Esophagus squamous epithelium (tissue), 4 donors: Measurements from ENCODE around the gene PDZD8.

ENCODE experiments used
- CTCF ChIP-seq, 6 experiments: fragments of 450-650 bp in 4 of 6; fragments of 200-600 bp in 2 of 6; sonication (generic) in 2 of 6; IDR thresholded peaks; one replicate each; pipeline ENCODE4 v1.5.1; 2016 to 2019; ENCODE audit warnings: antibody characterized with exemption in 6 of 6, mild to moderate bottlenecking in 4 of 6, moderate library complexity in 4 of 6
- POLR2A ChIP-seq, 4 donors: fragments of 450-650 bp; IDR thresholded peaks; one replicate each; pipeline ENCODE4 v1.6.1; 2017; ENCODE audit warnings: antibody characterized with exemption in 4 of 4, mild to moderate bottlenecking in 4 of 4, moderate library complexity in 3 of 4

- TF ChIP-seq CTCF (IDR thresholded peaks at IDR 0.05) (no peak), POLR2A (IDR thresholded peaks at IDR 0.05) (no peak)
Measured at GRCh38 chr10:117405730-117406129, 30.5 kb upstream of the PDZD8 start.
